HepG2 (cell line): Measurements from ENCODE around the gene NEU1. TPM values are rescaled to one million over a fixed set of nuclear protein-coding genes. Genes with fewer than 3 reads are reported as not detected.

Source experiments
- ATAC-seq: fragments of 200-7000 bp; cut with Tn5 transposase; 3 replicates; pipeline ENCODE4 v1.9.1; 2020; ENCODE audit warnings: mild to moderate bottlenecking, moderate library complexity
- BruUV-seq: library from RNA; stranded (reverse); fragments of 400-500 nt; replicated peaks from 2 replicates; lab custom pipeline; 2021; lab: Mats Ljungman, UMichigan
- CTCF ChIA-PET: fragments of 300-600 bp; formaldehyde crosslinking; extraction: SDS; loops from one replicate; lab custom pipeline; 2021; ENCODE audit warnings: low total read pairs, inconsistent platforms, low intra/inter-chr PET ratio; lab: Yijun Ruan, JAX
- POLR2A ChIA-PET: fragments of 350-600 bp; sonication (Branson Sonifier 250); formaldehyde crosslinking; loops from one replicate; lab custom pipeline; 2020; ENCODE audit warnings: antibody characterized with exemption, inconsistent platforms; lab: Yijun Ruan, JAX
- DNase-seq: peaks from one replicate; pipeline ENCODE4 v3.0.0-alpha.2; 2015; ENCODE audit warnings: low spot score
- FAIRE-seq: peaks from 3 replicates; lab custom pipeline; 2011; peaks lifted over from hg19 to GRCh38; lab: Jason Lieb, UNC
- H2AFZ ChIP-seq: one replicate; pipeline ENCODE4 v1.6.1; 2011; ENCODE audit warnings: low read length, inconsistent platforms
- H3K27ac ChIP-seq: fragments of 300-600 bp; 3 replicates; pipeline ENCODE4 v1.8.0; 2011; ENCODE audit warnings: mixed run types, mild to moderate bottlenecking, mixed read lengths, low read length, inconsistent platforms; ENCODE audit not compliant: insufficient read depth; ENCODE audit errors: extremely low read length
- H3K27me3 ChIP-seq, 2 experiments: fragments of 200-600 bp in 1 of 2; 2 replicates in 1 of 2; 3 replicates in 1 of 2; pipeline versions ENCODE4 v1.6.0 to v1.8.0; 2011; ENCODE audit warnings: low read length in 2 of 2, mild to moderate bottlenecking in 2 of 2, moderate library complexity in 2 of 2, inconsistent platforms in 1 of 2; ENCODE audit not compliant: insufficient read depth in 2 of 2, control insufficient read depth in 1 of 2
- H3K36me3 ChIP-seq, 2 experiments: fragments of 200-600 bp in 1 of 2; replicated peaks in 1 of 2; 2 replicates in 1 of 2; 3 replicates in 1 of 2; pipeline versions ENCODE4 v1.5.1 to v1.8.0; 2011; ENCODE audit warnings: low read length in 2 of 2, inconsistent platforms in 1 of 2; ENCODE audit not compliant: insufficient read depth in 2 of 2, control insufficient read depth in 1 of 2
- H3K4me1 ChIP-seq: 2 replicates; pipeline ENCODE4 v1.5.1; 2012; ENCODE audit warnings: low read length, inconsistent platforms; ENCODE audit not compliant: insufficient read depth
- H3K4me2 ChIP-seq: 2 replicates; pipeline ENCODE4 v1.6.0; 2011; ENCODE audit warnings: low read depth, low read length, inconsistent platforms
- H3K4me3 ChIP-seq, 3 experiments: fragments of 200-600 bp in 1 of 3; sonication (generic), shearing (Covaris generic) in 1 of 3; replicated peaks in 1 of 3; 2 replicates each; pipeline ENCODE4 v1.5.1; 2011 to 2016; ENCODE audit warnings: low read length in 3 of 3, inconsistent platforms in 2 of 3, low read depth in 2 of 3, mild to moderate bottlenecking in 2 of 3, control low read depth in 1 of 3, mixed read lengths in 1 of 3; ENCODE audit not compliant: insufficient read depth in 1 of 3
- H3K79me2 ChIP-seq: one replicate; pipeline ENCODE4 v1.6.1; 2011; ENCODE audit warnings: low read length, inconsistent platforms; ENCODE audit not compliant: insufficient read depth
- H3K9ac ChIP-seq: 2 replicates; pipeline ENCODE4 v1.6.0; 2011; ENCODE audit warnings: mild to moderate bottlenecking, low read depth, low read length, inconsistent platforms; ENCODE audit not compliant: insufficient read depth
- H3K9me3 ChIP-seq: 2 replicates; pipeline ENCODE4 v1.5.1; 2012; ENCODE audit warnings: mild to moderate bottlenecking, low read length
- H4K20me1 ChIP-seq: 2 replicates; pipeline ENCODE4 v1.6.0; 2011; ENCODE audit warnings: inconsistent platforms, mild to moderate bottlenecking, low read length, moderate library complexity; ENCODE audit not compliant: insufficient read depth
- GABPB1 ChIP-seq: IDR thresholded peaks from 2 replicates; pipeline ENCODE4 v1.6.1; 2016; ENCODE audit warnings: mild to moderate bottlenecking, missing genetic modification reagents, moderate library complexity, missing compliant biosample characterization
- ISL2 ChIP-seq: sonication (generic); formaldehyde crosslinking; IDR thresholded peaks from 2 replicates; pipeline ENCODE4 v1.5.0; 2020; ENCODE audit warnings: missing genetic modification reagents
- KAT2B ChIP-seq: fragments of 150-350 bp; IDR thresholded peaks from 2 replicates; pipeline ENCODE4 v1.6.1; 2014; ENCODE audit warnings: low read depth, low read length, borderline replicate concordance
- KAT8 ChIP-seq: IDR thresholded peaks from 2 replicates; pipeline ENCODE4 v1.6.1; 2016; ENCODE audit warnings: missing genetic modification reagents, missing compliant biosample characterization
- PAWR ChIP-seq: sonication (generic); formaldehyde crosslinking; IDR thresholded peaks from 2 replicates; pipeline ENCODE4 v1.4.0; 2020; ENCODE audit warnings: missing genetic modification reagents, mild to moderate bottlenecking, borderline replicate concordance
- SP1 ChIP-seq, 2 experiments: fragments of 450-650 bp in 1 of 2; sonication (generic) in 1 of 2; formaldehyde crosslinking in 1 of 2; IDR thresholded peaks; 2 replicates each; pipeline versions ENCODE4 v1.4.0 to v1.6.1; 2016 to 2020; ENCODE audit warnings: missing genetic modification reagents in 1 of 2
- SP140L ChIP-seq: sonication (generic); formaldehyde crosslinking; IDR thresholded peaks from 2 replicates; pipeline ENCODE4 v1.4.0; 2020; ENCODE audit warnings: missing genetic modification reagents, borderline replicate concordance
- TOPORS ChIP-seq: sonication (generic); formaldehyde crosslinking; IDR thresholded peaks from 2 replicates; pipeline ENCODE4 v1.8.0; 2023; ENCODE audit warnings: mild to moderate bottlenecking, missing genetic modification reagents
- ZNF282 ChIP-seq: fragments of 450-650 bp; IDR thresholded peaks from 2 replicates; pipeline ENCODE4 v1.6.1; 2018; ENCODE audit not compliant: partially characterized antibody
- ZNF33B ChIP-seq: sonication (generic); formaldehyde crosslinking; IDR thresholded peaks from 2 replicates; pipeline ENCODE4 v1.5.1; 2020; ENCODE audit warnings: mild to moderate bottlenecking, missing genetic modification reagents
- WGBS: methylation state at CpG from one replicate; pipeline ENCODE4 v1.1.6; 2017; ENCODE audit warnings: low lambda C conversion rate; 5-methylcytosine and 5-hydroxymethylcytosine counted together
- in situ Hi-C: cut with HindIII; loops from 2 replicates; pipeline ENCODE4 v1.10.0; 2017; ENCODE audit warnings: low pct_unique_long_range_greater_than_20kb; ENCODE audit not compliant: extremely low pct_ligation_motif_present
- intact Hi-C: fragments of 100-400 bp; cut with micrococcal nuclease; formaldehyde crosslinking; loops from one replicate; pipeline ENCODE4 v1.10.0; 2022; ENCODE audit not compliant: unreplicated experiment
- polyA plus RNA-seq, 8 experiments: library from polyadenylated mRNA; depleted of rRNA in 3 of 8; stranded (reverse) in 7 of 8; unstranded in 1 of 8; fragments of >200 nt; fragmentation: Illumina TruSeq in 4 of 8; extraction: Trizol in 4 of 8; gene quantifications; 2 replicates each; pipeline versions ENCODE4 v1.2.1 to v1.2.3, GENCODE V29; 2011 to 2016; ENCODE audit warnings: low read depth in 4 of 8, missing spikeins in 1 of 8, mixed read lengths in 1 of 8; ENCODE audit not compliant: insufficient read depth in 1 of 8
- total RNA-seq, 5 experiments: library from RNA; depleted of rRNA; stranded (reverse); fragments of >200 nt; fragmentation: Illumina TruSeq; extraction: Trizol; gene quantifications; 2 replicates each; pipeline ENCODE4 v1.2.3, GENCODE V29; 2016; ENCODE audit warnings: low read depth in 1 of 5
- TF ChIP-seq, protein P1 (sequence below): sonication (generic); formaldehyde crosslinking; conservative IDR thresholded peaks from 2 replicates; pipeline ENCODE4 v1.8.1; 2023; ENCODE audit warnings: missing genetic modification reagents
- TF ChIP-seq, protein P2 (sequence below): sonication (generic); formaldehyde crosslinking; IDR thresholded peaks from 2 replicates; pipeline ENCODE4 v1.5.1; 2020; ENCODE audit warnings: missing genetic modification reagents, mild to moderate bottlenecking, borderline replicate concordance
- TF ChIP-seq, protein P3 (sequence below): sonication (generic); formaldehyde crosslinking; IDR thresholded peaks from 2 replicates; pipeline ENCODE4 v1.4.0; 2020; ENCODE audit warnings: missing genetic modification reagents
- TF ChIP-seq, protein P4 (sequence below): sonication (generic); formaldehyde crosslinking; IDR thresholded peaks from 2 replicates; pipeline ENCODE4 v1.5.1; 2020; ENCODE audit warnings: missing genetic modification reagents, mild to moderate bottlenecking, borderline replicate concordance

Gene NEU1
- total and polyA plus RNA-seq, 2 of the 13 experiments (the other 11 are each of a cell fraction or from before 2014, with no cell fraction given): 215 to 297 TPM

DNA sequence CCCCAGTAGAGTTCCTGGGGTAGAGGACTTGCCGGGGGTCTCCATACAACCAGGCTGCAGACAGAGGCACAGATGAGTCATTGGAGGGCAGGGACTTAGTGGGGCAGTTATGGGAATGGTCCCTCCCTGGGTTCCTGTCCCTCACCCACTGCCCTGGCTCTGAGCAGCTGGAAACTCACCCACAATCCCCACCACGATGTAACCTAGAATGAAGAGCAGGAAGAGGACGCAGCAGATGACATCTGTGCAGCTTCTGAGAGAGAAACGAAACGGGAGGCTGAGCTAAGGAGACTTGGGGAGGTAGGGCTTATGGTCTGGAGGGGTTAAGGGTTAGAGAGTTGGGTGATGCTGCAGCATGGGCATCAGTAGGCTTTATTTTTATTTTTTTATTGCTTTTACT lies 13.3 kb upstream of the NEU1 start (continued):
- TF ChIP-seq, protein P1, sequence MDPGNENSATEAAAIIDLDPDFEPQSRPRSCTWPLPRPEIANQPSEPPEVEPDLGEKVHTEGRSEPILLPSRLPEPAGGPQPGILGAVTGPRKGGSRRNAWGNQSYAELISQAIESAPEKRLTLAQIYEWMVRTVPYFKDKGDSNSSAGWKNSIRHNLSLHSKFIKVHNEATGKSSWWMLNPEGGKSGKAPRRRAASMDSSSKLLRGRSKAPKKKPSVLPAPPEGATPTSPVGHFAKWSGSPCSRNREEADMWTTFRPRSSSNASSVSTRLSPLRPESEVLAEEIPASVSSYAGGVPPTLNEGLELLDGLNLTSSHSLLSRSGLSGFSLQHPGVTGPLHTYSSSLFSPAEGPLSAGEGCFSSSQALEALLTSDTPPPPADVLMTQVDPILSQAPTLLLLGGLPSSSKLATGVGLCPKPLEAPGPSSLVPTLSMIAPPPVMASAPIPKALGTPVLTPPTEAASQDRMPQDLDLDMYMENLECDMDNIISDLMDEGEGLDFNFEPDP (CRISPR knock-in tag): no peak

DNA sequence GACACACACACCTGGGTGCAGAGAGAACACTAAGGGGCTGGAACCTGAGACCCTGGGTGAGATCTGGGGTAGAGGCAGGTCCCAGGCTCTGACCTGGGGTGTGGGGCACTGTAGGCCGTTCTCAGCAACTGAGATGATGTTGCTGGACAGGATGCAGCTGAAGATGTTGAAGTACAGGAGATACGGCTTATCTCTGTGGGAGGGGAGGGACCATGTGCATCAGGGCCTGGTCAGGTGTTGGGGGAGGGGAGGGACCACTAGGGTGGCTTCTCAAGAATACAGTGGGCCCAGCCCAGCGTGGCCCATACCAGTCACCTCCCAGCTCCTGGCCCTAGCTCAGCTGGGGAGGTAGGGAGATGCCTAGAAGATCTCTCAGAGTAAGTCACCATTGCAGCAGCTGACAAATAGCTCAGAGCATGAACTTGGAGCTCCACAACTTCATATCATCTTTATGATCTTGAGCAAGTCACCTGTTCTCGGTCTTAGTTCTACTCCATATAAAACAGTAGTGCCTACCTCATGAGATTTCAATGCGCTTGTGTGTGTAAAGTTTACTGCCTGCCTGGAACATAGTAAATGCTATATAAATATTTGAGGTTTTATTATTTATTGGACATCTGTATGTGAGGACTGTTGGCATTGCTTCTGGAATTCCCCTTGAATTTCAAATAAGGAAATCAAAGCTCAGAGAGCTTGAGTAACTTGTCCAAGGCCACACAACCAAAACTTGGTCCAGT lies 12.4 kb upstream of the NEU1 start:
- DNase-seq: no peak
- 32% methylated on average over 5 of the region's 5 CpGs for WGBS
- in situ Hi-C loops (no loop called here), intact Hi-C loops (no loop called here)
- peaks cover 60% of the 10 kb centered on the region for H3K4me1 ChIP-seq
- H3K27ac ChIP-seq: no peak overlapping the region
- no peaks in the 10 kb centered on the region for H3K9me3 ChIP-seq
- no peak overlapping the region for H3K4me3 ChIP-seq
- no peak overlapping the region for H3K9ac ChIP-seq
- no TSS peak for BruUV-seq
- no peaks in the 10 kb centered on the region for H4K20me1 ChIP-seq
- peaks cover 3 to 5% of the 10 kb centered on the region in 2 experiments; a peak in 2 of 5 replicates for H3K36me3 ChIP-seq
- POLR2A ChIA-PET: interaction anchor here (0.5 to 7.2 kb wide), 7 partner anchors 9 to 136 kb away, joined by 3 to 103 read pairs (median 4); partner anchors contain the start of genes NEU1 and VARS1
- no peak overlapping the region for H2AFZ ChIP-seq
- no peaks in the 10 kb centered on the region for H3K79me2 ChIP-seq
- FAIRE-seq: no peak
- no peak for TF ChIP-seq GABPB1
- no peak for TF ChIP-seq ISL2 (CRISPR knock-in tag)
- no peak for TF ChIP-seq SP140L (CRISPR knock-in tag)
- no peak for TF ChIP-seq SP1 (IDR thresholded peaks at IDR 0.05)
- no peak for TF ChIP-seq SP1 (CRISPR knock-in tag; IDR thresholded peaks at IDR 0.05)
- no peak for TF ChIP-seq KAT8 (CRISPR knock-in tag)
- no peak for TF ChIP-seq ZNF282
- no peak for TF ChIP-seq PAWR
- TF ChIP-seq KAT2B: no peak
- no peak for TF ChIP-seq TOPORS (CRISPR knock-in tag)
- TF ChIP-seq, protein P2, sequence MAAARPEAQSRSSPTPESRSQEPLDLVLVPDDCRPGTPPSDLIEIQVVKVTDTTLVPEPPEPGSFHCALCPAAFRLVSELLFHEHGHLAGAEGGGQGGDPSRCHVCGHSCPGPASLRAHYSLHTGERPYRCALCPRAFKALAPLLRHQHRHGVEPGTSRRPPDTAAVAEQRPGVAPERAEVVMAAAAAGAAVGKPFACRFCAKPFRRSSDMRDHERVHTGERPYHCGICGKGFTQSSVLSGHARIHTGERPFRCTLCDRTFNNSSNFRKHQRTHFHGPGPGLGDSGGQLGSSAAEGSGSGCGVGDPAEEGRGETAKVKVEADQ (CRISPR knock-in tag): no peak
- TF ChIP-seq, protein P3, sequence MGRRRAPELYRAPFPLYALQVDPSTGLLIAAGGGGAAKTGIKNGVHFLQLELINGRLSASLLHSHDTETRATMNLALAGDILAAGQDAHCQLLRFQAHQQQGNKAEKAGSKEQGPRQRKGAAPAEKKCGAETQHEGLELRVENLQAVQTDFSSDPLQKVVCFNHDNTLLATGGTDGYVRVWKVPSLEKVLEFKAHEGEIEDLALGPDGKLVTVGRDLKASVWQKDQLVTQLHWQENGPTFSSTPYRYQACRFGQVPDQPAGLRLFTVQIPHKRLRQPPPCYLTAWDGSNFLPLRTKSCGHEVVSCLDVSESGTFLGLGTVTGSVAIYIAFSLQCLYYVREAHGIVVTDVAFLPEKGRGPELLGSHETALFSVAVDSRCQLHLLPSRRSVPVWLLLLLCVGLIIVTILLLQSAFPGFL: no peak
- TF ChIP-seq, protein P4, sequence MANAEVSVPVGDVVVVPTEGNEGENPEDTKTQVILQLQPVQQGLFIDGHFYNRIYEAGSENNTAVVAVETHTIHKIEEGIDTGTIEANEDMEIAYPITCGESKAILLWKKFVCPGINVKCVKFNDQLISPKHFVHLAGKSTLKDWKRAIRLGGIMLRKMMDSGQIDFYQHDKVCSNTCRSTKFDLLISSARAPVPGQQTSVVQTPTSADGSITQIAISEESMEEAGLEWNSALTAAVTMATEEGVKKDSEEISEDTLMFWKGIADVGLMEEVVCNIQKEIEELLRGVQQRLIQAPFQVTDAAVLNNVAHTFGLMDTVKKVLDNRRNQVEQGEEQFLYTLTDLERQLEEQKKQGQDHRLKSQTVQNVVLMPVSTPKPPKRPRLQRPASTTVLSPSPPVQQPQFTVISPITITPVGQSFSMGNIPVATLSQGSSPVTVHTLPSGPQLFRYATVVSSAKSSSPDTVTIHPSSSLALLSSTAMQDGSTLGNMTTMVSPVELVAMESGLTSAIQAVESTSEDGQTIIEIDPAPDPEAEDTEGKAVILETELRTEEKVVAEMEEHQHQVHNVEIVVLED (CRISPR knock-in tag): no peak
- no peak for TF ChIP-seq ZNF33B (CRISPR knock-in tag)
- no peaks in the 10 kb centered on the region for H3K27me3 ChIP-seq
- CTCF ChIA-PET: no interaction called here
- H3K4me2 ChIP-seq: no peak overlapping the region
- no peak for ATAC-seq
